ENCODE data around the gene NF2.

Gene NF2

GRCh38 chr22:29628996-29629902 is 25.8 kb downstream of the NF2 start:
- intact Hi-C loops (cut with DNase I): no loop called here
- DNase-seq: no peak

GRCh38 chr22:29629903-29630516 is 26.6 kb downstream of the NF2 start:
- intact Hi-C loops (cut with DNase I): loop anchor here (10.0 kb wide), 1 partner anchor 375 kb away; no protein-coding TSS in a partner anchor
- DNase-seq: no peak

DNA sequence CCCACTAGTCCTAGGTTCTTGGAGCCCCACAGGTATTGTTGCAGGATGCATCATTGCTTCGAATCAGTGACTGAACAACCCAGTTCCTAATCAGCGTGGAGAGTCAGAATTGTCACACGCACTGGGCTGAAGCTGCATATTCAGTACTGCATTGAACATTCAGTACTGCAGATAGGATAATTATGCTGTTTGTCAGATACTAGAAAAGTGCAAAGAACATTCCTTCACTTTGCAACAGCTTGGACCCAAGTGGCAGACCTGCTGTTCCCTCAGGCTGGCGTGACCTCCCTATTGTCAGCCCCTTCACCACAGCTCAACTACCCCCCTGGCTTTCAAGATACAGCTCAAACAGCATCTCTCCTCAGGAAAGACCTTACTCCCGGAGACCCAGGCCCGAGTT is 27.6 kb downstream of the NF2 start:
- DNase-seq: peak in 1 of 10 donors; percentile 16
- intact Hi-C loops (cut with DNase I): loop anchor here (10.0 kb wide), 1 partner anchor 374 kb away; no protein-coding TSS in a partner anchor

- intact Hi-C loops (cut with DNase I): loop anchor here (10.0 kb wide), 1 partner anchor 373 kb away; no protein-coding TSS in a partner anchor
- no peak for DNase-seq
These were observed 28.3 kb downstream of the NF2 start for GRCh38 chr22:29631725-29632124.

DNA sequence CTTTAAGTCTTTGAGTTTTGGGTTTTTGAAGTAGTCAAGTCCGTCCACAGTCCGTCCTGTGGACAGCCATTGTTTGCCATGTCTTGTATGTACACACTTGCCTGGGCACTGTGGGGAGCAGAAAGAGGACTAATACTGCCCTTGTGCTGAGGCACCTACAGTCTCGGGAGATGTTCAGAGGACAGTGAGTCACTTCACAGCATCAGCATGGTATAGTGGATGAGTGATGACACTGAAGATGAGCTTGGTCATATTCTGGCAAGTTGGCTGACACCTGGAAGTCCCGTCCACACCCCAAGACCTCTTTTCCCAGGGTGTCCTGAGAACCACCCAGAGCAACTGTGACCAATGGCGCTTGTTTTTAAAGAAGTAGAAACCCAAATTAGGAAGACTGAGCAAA is 29.2 kb downstream of the NF2 start:
- DNase-seq: no peak
- intact Hi-C loops (cut with DNase I): loop anchor here (10.0 kb wide), 1 partner anchor 372 kb away; no protein-coding TSS in a partner anchor

GRCh38 chr22:29633514-29634312 is 30.3 kb downstream of the NF2 start:
- intact Hi-C loops (cut with DNase I): loop anchor here (10.0 kb wide), 1 partner anchor 371 kb away; no protein-coding TSS in a partner anchor
- DNase-seq: no peak

DNA sequence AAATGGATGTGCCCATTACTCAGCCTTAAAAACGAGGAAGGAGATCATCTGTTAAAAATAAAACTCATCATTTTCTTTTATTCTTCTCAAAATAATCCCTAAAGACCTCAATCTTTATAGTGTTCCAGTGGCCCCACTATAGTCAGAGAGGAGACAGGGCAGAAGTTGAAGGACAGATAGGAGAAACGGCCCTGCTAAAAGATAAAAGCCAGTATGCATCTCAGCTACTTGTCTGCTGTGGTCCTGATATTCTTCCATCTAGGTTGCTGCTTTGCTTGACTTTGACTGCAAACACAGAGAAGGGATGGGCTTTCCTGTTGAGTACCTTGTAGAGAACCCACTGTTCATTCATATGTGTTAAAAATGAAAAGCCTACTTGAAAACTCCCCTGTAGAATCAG is 31.4 kb downstream of the NF2 start:
- DNase-seq: no peak
- intact Hi-C loops (cut with DNase I): loop anchor here (10.0 kb wide), 1 partner anchor 370 kb away; no protein-coding TSS in a partner anchor

GRCh38 chr22:29635734-29636357 is 32.4 kb downstream of the NF2 start:
- intact Hi-C loops (cut with DNase I): loop anchor here (1.0 to 10.0 kb wide), 2 partner anchors 369 to 453 kb away; no protein-coding TSS in a partner anchor
- DNase-seq: no peak

GRCh38 chr22:29636751-29637150 is 33.3 kb downstream of the NF2 start:
- intact Hi-C loops (cut with DNase I): loop anchor here (1.0 to 10.0 kb wide), 2 partner anchors 368 to 453 kb away; no protein-coding TSS in a partner anchor

DNA sequence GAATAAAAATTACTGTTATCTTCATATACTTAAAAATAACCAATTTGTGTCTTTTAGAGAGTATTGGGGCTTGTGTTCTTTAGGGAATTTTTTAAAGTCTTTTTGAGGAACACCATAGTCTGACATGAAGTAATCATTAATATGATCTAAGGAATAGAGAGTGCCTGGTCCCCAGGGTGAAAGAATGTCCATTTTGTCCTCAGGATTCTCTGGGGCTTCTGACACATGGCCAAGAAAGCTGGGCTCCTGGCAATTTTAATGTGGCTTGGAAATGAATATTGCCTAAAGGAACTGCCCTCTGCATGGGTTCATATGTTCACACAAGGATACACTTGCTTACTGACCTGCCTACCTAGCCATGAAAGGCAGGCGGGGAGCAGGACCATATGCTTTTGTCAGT is 33.7 kb downstream of the NF2 start:
- intact Hi-C loops (cut with DNase I): loop anchor here (10.0 kb wide), 1 partner anchor 368 kb away; no protein-coding TSS in a partner anchor
- no peak for DNase-seq

More at GRCh38 chr22:29636751-29637150, 33.3 kb downstream of the NF2 start:
- no peak for DNase-seq

- intact Hi-C loops (cut with DNase I): loop anchor here (10.0 kb wide), 1 partner anchor 366 kb away; no protein-coding TSS in a partner anchor
- DNase-seq: no peak
These were observed 35.2 kb downstream of the NF2 start for GRCh38 chr22:29638678-29639077.

- intact Hi-C loops (cut with DNase I): loop anchor here (10.0 kb wide), 1 partner anchor 366 kb away; no protein-coding TSS in a partner anchor
- DNase-seq: no peak
These were observed 35.7 kb downstream of the NF2 start for GRCh38 chr22:29639096-29639495.

DNA sequence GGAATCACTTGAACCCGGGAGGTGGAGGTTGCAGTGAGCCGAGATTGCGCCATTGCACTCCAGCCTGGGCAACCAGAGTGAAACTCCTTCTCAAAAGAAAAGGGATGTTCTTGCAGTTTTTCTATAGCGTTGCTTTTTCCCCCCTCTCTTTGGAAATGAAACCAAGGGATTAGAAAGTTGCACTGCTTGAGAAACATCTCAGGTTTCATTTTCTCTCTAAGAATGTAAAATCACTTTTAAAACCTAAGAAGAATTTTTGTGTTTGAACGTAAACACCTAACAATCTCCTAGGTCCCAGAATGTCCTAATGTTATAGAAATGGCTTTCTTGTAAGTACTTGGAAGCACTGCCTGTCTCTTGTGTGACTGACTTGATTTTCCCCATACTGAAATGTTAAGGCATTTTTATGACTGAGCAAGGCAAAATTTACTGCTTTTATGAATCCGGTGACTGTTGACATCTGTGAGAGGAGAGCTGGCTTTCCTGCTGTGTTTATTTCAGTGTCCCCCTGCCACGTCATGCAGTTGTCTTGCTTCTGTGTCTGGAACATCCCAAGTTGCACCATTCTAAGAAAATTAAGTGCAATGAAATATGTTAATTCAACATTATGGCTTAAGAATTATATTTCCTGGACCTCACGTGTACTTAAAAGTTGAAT is 37.7 kb downstream of the NF2 start:
- no peak for DNase-seq
- intact Hi-C loops (cut with DNase I): no loop called here

- DNase-seq: no peak
These were observed 38.4 kb downstream of the NF2 start for GRCh38 chr22:29641700-29642330.

GRCh38 chr22:29642694-29643093 is 39.3 kb downstream of the NF2 start:
- intact Hi-C loops (cut with DNase I): no loop called here
- DNase-seq: no peak

More at GRCh38 chr22:29641700-29642330, 38.4 kb downstream of the NF2 start:
- intact Hi-C loops (cut with DNase I): no loop called here

DNA sequence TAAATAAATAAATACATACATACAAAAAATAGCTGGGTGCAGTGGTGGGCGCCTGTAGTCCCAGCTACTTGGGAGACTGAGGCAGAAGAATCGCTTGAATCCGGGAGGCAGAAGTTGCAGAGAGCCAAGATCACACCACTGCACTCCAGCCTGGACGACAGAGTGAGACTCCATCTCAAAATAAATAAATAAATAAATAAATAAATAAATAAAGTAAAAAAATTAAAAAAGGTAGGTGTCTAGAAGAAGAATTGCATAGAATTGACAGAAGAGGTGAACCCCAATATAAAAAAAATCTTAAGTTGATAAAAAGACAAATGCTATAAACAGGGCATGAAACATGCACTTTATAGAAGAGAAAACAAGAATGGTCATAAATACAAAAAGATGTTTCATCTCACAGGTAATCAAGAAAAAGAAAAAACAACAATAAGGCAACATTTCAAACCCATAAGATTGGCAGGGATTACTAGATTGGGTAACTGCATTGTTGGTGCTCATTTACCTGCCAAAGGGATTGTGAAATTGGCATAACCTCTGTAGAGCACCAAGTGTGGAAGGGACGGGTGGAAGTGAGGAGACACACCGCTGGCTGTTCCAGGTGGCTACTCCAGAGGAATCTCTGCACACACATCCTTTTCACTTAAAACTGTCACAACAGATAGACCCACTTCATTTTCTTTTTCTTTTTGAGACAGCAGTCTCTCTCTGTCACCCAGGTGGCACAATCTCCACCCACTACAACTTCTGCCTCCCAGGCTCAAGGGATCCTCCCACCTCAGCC is 44.7 kb downstream of the NF2 start:
- no peak for DNase-seq

DNA sequence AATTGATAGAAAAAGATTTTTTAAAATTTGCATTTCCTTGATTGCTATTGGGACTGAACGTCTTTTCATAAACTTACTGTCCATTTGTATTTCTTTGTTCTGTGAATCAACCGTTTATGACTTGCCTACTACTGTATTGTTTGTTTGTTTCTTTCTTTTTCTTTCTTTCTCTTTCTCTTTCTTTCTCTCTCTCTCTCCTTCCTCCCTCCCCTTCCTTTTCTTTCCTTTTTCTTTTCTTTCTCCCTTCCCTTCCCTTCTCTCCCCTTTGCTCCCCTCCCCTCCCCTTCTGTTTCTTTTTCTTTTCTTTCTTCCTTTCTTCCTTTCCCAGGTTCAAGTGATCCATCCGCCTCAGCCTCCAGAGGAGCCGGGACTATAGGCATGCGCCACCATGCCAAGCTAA is 46.9 kb downstream of the NF2 start:
- no peak for DNase-seq
- intact Hi-C loops (cut with DNase I): no loop called here

More for the DNA sequence above, 44.7 kb downstream of the NF2 start:
- intact Hi-C loops (cut with DNase I): no loop called here

GRCh38 chr22:29651652-29652051 is 48.2 kb downstream of the NF2 start:
- DNase-seq: no peak
- intact Hi-C loops (cut with DNase I): no loop called here

Measured in posterior cingulate gyrus (tissue), 11 donors.